ENCODE data around the gene ATP5IF1. TPM values are rescaled to one million over a fixed set of nuclear protein-coding genes. Genes with fewer than 3 reads are reported as not detected.

ATP5IF1 gene
- polyA plus RNA-seq, 1 experiment: 168 TPM

DNA sequence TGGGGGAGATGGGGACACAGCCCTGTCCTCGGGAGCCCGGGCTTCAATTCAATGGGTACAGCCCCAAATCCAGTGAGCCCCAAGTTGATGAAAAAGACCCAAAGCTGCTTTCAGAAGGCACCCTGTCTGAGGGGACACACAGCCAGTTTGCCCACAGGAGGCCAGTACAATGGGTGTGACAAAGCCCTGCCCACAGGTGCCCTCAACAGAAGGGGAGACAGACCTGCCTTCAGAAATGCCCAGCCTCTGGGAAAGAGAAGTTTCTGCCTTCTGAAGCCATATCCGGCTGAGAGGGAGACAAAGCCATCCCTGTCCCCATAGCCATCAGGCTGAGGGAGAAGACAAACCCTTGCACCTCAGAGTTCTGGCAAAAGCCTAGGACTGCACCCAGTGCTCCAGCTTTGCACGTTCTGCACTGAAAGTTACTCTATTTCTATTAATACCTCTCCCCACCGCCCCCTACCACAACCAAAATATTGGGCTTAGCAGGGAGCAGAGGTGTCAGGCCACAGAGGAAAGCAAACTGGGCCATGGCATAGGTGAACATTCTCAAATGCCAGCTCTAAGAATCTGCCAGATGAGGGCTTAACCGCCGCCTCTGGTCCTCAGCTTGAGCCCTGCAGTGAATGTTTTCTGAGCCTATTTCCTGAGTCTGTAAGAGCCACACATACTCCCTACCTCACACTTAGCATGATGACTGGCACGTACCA, 41.4 kb upstream of the ATP5IF1 start:
- TF ChIP-seq, protein P1, sequence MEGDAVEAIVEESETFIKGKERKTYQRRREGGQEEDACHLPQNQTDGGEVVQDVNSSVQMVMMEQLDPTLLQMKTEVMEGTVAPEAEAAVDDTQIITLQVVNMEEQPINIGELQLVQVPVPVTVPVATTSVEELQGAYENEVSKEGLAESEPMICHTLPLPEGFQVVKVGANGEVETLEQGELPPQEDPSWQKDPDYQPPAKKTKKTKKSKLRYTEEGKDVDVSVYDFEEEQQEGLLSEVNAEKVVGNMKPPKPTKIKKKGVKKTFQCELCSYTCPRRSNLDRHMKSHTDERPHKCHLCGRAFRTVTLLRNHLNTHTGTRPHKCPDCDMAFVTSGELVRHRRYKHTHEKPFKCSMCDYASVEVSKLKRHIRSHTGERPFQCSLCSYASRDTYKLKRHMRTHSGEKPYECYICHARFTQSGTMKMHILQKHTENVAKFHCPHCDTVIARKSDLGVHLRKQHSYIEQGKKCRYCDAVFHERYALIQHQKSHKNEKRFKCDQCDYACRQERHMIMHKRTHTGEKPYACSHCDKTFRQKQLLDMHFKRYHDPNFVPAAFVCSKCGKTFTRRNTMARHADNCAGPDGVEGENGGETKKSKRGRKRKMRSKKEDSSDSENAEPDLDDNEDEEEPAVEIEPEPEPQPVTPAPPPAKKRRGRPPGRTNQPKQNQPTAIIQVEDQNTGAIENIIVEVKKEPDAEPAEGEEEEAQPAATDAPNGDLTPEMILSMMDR (IDR thresholded peaks at IDR 0.05; ENCODE audit: insufficient read depth, low read depth, low read length): no peak
- DNase-seq (ENCODE audit: low read depth): no peak
- ChIA-PET POLR2A (no interaction called here), CTCF (interaction anchor here (0.6 to 2.2 kb wide), 3 partner anchors 10 to 103 kb away, joined by 3 to 7 read pairs (median 3); no protein-coding TSS in a partner anchor)
- H3K36me3 ChIP-seq (ENCODE audit: control insufficient read depth, insufficient read depth, low read length): peaks cover 1% of the 10 kb centered on the region; the same call in 1 of the 2 replicates
- no peaks in the 10 kb centered on the region for H3K27me3 ChIP-seq (ENCODE audit: control insufficient read depth, insufficient read depth, low read length)
- H3K4me3 ChIP-seq (ENCODE audit: low read depth, low read length): no peak overlapping the region

DNA sequence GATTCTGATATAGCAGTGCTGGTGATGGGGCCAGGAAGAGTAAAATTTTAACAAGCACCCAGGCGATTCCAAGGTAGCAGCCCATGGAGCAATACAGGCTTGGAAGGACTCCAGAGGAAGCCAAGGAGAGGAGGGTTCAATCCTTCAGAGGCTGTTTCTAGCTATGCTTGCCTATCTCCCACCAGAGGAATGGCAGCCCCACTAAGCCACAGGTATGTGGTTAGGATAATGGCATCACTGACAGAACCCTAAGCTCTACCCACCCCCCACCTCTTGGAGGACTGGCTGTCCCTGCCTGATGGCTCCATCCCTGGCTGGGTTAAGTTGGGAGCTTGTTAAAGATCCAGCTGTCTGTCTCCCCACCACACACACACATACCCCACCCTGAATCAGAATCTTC, 40.1 kb upstream of the ATP5IF1 start:
- CTCF ChIA-PET: interaction anchor here (0.5 to 2.2 kb wide), 4 partner anchors 10 to 296 kb away, joined by 4 to 7 read pairs (median 5); no protein-coding TSS in a partner anchor
- TF ChIP-seq, protein P1 (IDR thresholded peaks at IDR 0.05; ENCODE audit: insufficient read depth, low read depth, low read length): no peak
- Histone ChIP-seq H3K36me3 (ENCODE audit: control insufficient read depth, insufficient read depth, low read length) (peaks cover 5% of the 10 kb centered on the region), H3K27me3 (ENCODE audit: control insufficient read depth, insufficient read depth, low read length) (no peaks in the 10 kb centered on the region), H3K4me3 (ENCODE audit: low read depth, low read length) (no peak overlapping the region)
- no peak for DNase-seq (ENCODE audit: low read depth)
- POLR2A ChIA-PET: no interaction called here

DNA sequence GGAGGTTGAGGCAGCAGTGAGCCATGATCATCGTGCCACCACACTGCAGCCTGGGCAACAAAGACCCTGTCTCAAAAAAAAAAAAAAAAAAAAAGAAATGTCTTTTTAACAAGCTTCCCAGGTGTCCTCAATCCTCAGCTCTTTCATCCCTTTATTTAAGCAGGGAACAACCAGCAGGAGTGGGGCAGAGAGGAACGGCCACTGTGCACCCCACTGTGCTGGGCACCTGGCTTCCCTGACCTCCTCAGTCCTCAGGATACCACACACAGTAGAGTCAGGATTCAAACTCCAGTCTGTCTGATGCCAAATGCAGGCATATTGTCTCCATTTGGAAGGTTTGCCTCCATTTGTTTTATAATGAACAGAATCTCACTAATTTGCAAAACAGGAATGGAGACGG, 39.6 kb upstream of the ATP5IF1 start:
- TF ChIP-seq, protein P1 (IDR thresholded peaks at IDR 0.05; ENCODE audit: insufficient read depth, low read depth, low read length): no peak
- no peak overlapping the region for H3K4me3 ChIP-seq (ENCODE audit: low read depth, low read length)
- CTCF ChIA-PET: interaction anchor here (1.4 to 2.0 kb wide), 2 partner anchors 9 to 13 kb away, joined by 6 to 9 read pairs; no protein-coding TSS in a partner anchor
- DNase-seq (ENCODE audit: low read depth): no peak
- POLR2A ChIA-PET: no interaction called here
- peaks cover 8% of the 10 kb centered on the region for H3K36me3 ChIP-seq (ENCODE audit: control insufficient read depth, insufficient read depth, low read length)
- H3K27me3 ChIP-seq (ENCODE audit: control insufficient read depth, insufficient read depth, low read length): no peaks in the 10 kb centered on the region

DNA sequence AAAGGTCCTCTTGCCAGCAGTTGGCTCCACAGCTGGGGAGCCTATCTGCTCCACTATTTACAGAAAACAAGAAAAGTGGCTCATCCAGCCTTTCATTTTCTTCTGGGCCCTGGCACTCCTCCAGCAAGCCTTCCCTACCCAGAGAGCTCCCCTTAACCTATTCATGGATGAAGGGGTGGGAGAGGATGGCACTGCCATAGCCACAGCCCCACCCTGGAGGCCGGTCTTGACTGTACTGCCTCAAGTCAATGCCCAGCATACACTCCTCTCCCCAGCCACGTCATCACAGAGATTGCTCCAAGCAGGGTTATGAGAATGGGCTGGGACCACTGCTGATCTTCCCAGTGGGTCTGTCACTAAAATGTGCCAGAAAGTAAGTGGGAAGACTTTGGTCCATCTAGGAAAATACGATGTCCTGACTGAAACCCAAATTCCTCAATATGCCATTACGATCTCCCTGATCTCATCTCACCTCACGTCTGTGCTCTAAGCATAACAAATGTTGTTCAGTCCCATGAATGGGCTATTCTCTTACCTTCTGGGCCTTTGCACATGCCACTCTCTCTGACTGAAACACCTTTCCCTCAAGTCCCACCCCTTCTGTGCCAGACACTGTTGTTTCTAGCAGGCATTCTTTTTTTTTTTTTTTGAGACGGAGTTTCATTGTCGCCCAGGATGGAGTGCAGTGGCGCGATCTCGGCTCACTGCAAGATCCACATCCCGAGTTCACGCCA, 38.1 kb upstream of the ATP5IF1 start:
- POLR2A ChIA-PET: no interaction called here
- peaks cover 10% of the 10 kb centered on the region for H3K36me3 ChIP-seq (ENCODE audit: control insufficient read depth, insufficient read depth, low read length)
- DNase-seq (ENCODE audit: low read depth): no peak

More for the DNA sequence above, 38.1 kb upstream of the ATP5IF1 start:
- CTCF ChIA-PET: interaction anchor here (1.6 to 2.0 kb wide), 2 partner anchors 11 to 106 kb away, joined by 7 to 9 read pairs; no protein-coding TSS in a partner anchor
- Histone ChIP-seq H3K4me3 (ENCODE audit: low read depth, low read length) (no peak overlapping the region), H3K27me3 (ENCODE audit: control insufficient read depth, insufficient read depth, low read length) (no peaks in the 10 kb centered on the region)
- TF ChIP-seq, protein P1 (IDR thresholded peaks at IDR 0.05; ENCODE audit: insufficient read depth, low read depth, low read length): no peak
